Measurements from ENCODE around the gene LRRC4C.

The LRRC4C gene

DNA sequence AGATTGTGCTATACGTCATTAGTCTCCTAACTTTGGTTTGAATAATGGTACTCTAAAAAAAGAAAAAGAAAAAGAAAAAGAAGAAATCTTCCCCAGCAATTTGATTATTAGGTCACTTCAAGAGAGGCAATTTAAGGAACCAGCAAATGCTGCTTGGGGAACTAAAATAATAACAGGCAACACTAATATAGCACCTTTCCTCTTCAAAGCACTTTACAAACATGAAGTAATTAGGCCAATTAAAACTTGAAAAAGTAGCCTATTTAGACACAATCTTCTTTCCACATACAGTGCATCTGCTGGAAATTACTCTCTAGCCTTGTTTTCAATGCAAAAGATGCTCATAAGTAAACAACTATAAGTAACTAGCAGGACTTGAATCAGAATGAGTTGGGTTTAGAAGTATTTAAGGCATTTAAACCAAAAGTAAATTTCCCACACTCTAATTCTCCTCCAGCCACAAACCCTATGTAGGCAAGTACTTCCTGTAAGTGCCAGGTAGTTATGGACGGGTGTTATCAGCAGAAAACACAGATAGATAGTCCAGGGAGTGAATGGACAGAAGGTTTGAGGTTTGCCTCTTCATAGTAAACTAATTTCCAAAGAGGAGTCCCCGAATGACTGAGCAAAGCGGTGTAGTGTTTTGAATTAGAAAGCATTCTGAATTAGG is 44.5 kb downstream of the LRRC4C start:
- DNase-seq = no peak

DNA sequence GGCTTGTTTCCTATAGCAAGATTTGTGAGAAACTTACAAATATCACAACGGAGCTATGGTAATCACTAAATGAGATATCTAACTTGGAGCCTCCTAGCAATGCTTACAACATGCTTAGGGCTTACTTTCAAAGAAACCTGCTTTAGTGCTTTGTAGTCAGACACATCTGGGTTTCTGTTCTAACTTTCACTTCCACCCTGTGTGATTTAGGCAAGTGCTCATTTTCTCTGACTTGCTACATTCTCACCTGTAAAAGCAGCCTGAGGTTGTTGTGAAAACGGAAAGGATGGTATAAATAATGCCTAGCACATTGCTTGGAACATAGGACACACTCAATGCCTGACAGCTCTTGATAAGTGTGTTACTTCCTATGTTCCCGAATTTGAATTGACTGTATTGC is 45.6 kb downstream of the LRRC4C start:
- DNase-seq = no peak

DNA sequence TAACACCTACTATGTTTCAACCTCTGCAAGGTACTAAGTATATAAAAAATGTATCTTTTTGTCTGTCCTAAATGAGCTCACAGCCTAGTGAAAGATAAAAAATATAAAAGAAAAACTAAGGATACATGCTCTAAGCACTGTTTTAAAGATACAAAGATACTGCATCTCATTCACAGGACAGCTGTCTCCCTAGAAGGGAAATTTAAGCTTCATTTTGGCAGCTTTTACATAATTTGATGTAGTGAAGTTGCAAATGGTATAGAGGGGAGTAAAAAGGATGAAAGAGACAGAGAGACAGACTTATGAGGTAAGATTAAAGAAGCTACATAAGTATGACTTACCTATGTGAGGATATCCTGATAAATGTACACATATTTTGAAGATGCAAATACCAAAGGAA is 53.6 kb downstream of the LRRC4C start:
- DNase-seq = no peak

DNA sequence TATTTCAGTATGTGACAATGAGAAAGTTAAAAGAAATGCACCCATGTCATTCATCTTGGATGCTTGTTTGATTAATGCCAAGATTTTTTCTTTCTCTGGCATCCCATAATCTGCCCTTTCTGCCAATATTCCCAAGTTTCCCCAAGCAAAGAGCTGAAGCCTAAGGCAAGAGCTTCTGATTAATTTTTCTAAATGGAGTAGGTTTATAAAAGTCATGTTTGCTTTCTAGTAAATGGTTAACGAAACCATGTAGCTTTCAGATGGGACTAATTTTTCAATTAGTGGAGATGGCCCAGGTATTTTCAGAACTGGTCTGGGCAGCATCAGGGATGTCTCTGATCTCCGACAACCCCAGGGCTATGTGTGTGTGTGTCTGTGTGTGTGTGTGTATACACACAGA is 55.3 kb downstream of the LRRC4C start:
- DNase-seq = no peak

DNA sequence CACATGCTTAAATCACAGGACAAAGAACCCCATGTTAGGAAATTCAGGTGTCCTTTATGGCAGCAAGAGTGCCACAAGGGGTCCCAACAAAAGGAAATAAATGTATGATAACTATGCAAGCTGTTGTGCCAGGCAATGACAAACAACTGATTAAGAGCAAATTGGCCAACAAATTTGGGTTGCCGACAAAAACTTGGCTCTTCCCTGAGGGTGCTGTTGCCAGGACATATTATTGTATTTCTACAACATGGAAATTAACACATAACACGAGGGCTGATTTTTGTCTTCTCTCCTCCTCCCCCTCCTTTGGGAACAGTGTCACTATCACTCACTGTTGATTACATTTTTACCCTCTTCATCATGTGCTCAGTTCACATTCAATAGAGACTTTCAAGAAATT is 56.0 kb downstream of the LRRC4C start:
- no peak for DNase-seq

DNA sequence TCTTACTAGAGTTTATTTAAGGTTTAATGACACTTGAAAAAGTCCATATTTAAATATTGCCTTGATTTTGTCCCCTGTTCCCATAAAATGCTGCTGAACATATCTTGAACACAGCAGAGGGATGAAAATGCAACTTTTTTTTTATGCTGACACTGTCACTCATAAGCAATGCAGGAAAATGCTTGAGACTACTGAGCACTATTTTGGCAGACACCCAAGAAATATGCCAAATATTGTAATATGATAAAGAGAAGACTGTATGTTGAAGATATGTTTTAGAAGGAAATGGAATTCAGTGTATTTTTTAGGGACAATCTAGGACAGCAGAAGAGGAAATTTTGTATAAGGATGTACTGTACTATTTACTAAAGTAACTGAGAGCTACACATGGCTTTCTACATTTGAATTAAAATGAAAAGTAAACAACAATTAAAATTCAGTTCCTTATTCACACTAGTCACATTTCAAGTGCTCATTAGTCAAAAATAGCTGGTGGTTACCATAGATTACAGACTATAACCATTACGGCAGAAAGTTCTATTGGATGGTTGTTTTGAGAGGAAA is 58.6 kb downstream of the LRRC4C start:
- DNase-seq = no peak

DNA sequence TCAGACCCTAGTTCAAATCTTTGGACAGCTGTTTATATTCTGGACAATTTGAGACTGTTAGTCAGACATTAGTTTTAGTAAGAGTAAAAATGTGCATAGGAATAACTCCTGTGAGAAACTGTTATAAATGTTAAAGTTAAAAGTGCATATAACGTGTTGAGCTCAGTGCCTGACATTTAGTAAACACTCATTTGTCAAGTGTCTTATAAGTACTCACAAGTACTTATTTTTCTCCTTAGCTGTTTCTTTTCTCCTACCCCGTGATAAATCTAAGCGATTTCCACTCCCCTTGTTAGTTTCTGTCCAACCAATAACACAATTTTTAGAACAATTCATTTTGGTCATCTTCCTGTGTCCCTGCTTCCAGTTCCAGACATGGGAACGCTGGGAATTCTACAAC is 59.3 kb downstream of the LRRC4C start:
- DNase-seq = no peak

DNA sequence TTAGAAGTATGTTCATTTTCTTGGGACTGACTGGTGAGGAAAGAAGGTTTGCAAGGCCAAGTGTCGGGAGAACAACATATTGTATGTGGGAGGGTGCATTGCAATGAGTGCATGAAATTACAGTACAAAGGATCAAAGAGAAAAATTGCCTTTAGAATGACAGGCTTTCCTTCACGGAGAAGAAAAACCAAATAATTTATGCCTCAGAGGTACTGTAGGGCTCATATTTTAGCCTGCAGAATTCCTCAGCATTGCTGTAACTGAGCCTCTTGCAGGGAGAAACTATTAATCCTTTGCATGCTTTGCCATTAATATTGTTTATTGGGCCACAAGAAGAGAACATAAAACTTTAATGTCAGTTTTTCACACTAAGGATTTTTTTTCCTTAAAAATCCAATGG is 60.1 kb downstream of the LRRC4C start:
- DNase-seq = no peak

DNA sequence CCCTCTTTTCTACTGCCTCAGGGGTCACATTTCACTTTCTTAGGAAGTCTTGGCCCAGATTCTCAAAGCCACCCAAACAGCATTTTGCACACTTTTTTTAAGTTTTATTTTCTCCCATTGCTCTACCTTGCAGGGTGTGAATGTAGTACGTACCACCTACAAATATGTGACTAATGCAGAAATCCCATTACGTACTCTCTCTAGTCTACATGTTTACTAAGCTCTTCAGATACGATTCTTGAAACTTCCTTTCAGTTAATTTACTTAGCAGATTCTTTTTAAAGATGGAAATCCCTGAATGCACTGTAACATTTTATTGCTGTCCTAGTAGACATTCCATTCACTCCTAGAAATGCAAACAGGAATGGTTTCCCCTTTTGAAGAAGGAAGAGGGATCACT is 61.3 kb downstream of the LRRC4C start:
- DNase-seq = no peak

DNA sequence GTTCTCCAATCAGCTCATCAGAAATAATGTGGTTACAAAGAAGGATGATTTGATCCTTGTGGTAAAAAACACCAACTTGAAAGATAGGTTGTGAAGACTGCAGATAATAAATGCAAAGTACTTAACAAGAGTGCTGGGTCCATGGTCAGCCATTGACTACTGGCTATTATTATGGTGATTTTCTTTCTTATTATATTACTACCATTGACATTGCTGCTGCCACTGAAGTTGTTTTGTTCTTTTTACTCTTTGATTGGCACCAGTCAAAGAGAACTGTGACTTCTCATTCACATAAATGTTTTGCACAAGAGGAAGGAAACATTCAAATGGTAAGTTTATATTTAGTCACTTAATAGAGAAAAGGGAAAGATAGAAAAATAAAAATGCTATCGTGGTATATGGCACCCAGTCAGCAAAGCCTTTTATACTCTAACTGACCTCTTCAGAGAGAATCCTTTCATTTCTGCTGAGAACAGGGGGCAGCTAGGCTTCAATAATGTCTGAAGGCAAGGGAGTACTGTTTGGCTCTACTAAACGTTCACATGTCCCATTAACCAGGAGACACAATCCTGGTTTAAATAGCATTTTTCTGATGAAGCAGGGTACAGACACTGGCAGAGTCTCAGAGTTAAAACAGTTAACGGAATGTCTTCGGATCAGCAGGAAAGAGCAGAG is 64.8 kb downstream of the LRRC4C start:
- DNase-seq = no peak

DNA sequence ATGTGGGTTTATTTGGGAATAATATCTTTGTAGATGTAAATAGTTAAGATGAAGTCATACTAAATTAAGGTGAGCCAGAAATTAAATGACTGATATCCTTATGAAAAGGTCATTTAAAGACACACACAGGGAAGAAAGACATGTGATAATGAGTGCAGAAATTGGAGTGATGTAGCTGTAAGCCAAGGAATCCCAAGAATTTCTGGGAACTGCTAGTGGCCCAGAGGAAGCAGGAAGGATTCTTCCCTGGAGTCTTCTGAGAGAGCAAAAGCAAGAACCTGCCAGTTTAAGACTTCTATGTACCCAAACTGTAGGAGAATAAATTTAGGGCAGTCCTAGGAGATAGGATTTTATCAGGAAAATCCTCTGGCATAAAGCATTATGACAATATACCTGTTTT is 66.9 kb downstream of the LRRC4C start:
- no peak for DNase-seq

DNA sequence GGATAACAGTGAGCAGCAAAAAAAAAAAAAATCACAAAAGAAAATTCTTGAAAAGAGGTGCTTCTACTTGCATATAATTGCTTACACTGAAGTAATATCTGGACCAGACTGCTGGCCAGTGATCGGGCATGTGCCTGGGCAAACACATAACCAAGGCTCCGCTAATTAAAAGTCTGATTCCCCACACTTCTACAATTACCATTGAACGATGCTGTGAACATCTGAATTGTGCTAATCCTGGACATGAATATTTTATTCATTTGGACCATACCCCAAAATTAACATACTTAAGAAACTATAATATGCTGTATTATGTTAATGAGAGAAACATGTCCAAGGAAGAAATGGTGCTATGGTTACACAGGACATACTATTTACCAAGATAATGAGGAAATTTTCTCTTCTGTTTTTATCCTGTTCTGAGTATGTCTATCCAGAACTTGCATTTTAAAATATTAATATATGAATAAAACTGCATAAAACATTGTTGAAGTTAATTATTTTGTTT is 69.8 kb downstream of the LRRC4C start:
- no peak for DNase-seq

DNA sequence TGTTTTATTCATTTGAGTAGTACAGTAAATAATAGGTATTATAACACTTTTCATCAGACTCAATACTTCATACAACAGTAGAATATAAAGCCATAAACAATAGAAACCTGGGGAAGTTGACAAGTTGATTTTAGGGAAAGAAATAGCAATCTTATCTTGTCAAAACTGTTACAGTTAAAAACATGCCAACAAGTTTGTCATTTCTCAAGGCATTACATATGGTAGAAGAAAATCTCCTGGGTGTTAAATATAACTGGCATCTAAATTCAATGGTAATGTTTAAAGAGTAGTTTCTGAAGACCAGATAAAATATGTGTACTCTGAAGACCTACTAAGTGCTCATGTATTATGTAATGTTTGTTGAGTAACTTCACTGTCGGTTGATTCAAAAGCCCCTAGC is 75.1 kb downstream of the LRRC4C start:
- no peak for DNase-seq

DNA sequence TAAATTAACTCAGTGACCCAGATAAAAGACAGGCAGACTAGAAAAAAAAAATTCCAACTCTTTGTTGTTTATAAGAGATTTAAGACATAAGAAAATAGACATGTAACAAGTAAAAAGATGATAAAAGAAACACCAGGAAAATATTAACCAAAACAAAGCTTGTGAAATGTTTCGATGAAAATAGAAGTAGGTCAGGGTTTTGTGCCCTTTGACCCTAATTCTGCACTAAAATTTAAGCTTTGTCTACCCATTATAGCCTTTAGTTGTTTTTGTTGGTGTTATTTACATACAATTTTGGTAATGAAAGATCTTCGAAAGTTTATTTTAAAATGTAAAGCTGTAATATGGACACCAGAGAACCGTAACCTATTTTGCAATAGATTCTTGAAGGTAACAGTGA is 75.7 kb downstream of the LRRC4C start:
- no peak for DNase-seq

DNA sequence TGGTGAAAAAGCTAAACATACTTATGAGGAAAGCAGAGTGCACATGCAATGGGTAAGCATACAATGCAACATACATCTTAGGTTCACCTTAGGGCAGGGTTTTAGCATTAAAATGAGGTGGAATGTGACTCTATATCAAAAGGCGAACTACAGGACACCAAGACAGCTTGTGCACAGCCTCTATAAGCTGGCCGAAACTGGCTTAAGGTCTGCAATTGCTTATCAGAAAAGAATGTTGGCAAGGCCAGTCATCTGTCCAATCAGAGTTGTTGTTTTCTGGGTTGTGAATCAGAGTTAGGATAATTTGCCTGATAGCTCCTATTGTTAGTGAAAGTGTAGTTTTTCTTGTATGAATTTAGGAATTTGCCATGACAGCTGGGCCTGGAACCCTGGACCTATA is 76.5 kb downstream of the LRRC4C start:
- DNase-seq = no peak

DNA sequence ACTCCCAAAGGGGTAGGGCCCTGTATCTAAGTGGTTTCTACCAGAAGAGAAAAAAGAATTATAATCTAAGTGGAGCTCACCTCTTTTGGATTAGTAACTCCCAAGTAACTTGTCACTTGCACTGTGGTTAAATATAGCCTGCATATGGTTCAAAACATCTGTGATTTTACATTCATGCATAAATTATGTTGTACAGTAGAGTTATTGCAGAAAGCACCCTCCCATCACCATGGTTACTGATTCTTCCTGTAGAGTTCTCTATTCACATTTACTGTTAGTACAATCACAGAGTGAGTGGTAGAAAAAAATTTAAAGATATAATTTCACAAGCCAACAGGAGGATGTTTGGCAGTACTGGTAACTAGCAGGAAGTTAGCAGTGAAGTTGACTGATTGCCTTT is 80.4 kb downstream of the LRRC4C start:
- DNase-seq = no peak

DNA sequence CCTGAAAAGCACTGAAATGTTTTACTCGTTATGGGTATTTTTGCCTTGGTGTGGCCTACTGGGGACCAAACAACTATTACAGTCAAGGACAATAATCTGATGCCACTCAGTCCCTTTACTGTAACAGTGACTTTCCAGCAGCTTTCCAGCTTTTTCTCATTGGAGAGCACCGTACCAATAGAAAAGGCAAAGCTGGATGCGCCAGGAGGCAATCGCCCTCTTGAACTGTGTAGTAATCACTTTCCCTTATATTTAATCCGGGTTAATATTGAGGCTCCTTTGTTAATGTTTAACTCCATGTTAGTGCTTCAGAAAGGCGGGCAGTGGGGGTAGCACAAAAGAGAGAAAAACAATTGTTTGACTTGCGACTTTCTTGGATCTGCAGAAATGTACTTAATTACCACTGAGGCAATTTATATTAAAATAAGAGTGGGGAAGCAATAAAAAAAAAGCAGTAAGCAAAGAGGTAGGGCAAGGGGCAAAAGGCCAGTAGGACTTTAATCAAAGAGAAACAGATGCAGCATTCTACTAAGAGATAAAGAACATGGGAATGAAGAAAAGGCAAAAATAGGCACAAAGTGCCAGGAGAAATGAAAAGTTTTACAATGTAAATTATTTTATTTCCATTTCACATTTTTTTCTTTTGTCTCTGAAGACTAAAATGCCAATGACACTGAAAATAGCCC is 81.6 kb downstream of the LRRC4C start:
- no peak for DNase-seq

DNA sequence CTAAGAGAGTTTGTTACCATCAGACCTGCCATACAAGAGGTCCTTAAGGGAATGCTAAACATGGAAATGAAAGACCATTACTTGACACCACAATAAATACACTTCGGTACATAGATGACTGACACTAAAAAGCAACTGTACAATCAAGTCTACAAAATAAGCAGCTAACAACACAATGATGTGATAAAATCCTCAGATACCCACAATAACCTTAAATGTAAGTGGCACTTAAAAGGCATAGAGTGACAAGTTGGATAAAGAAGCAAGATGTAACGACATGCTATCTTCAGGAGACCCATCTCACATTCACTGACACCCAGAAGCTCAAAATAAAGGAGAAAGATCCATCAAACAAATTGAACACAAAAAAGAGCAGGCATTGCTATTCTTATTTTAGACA is 107.6 kb downstream of the LRRC4C start:
- no peak for DNase-seq

DNA sequence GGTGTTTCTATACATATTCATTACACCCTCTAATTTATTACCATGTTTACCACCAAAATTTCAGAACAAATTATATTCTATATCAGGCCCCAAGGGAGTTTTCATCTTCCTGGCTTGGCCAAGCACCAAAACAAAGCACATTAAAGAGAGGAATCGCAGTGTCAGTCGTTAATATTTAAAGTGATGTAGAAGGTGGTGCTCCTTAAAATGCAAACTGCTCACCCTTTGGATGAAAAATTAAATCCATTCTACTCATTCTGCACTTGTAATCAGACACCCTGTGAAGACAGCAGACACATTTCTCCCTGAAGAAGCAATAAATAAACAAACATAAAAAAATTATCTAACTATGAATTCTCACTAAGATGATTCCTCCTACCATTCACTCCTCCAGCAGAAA is 113.4 kb downstream of the LRRC4C start:
- no peak for DNase-seq

DNA sequence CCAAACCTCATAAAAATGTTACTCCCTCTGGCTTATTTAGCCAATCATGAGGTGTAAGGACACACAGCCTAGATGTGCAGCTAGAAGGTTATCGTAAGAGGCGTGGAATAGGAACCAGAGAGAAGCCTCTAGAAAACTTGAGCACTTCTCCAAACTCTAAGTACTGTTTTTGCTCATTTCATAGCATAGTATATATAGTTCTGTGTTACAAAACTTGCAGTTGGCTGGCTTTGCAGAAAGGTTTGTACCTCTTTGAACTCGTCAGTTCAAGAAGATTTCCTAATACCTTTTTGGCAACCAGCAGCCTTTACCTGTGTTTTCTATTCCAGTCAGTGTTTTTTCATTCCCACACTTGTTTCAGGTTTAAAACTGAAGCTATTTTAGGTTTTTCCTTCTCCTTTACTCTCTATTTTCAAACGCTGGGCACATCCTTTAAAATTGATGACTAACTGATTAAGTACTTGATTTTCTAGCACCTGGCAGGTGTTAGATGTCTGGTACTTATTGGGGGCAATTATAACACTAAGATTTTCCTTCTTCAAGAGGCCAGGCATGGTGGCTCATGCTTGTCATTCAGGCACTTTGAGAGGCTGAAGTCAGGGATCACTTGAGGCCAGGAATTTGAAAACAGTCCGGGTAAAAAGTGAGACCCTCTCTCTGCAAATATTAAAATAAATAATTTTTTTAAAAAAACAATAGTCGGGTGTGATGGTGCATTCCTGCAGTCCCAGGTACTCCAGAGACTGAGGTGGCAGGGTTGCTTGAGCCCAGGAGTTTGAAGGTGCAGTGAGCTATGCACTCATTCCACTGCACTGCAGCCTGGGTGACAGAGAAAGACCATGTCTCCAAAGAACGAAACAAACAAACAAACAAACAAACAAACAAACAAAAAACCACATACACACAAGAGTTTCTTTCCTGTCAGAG is 125.2 kb downstream of the LRRC4C start:
- no peak for DNase-seq

DNA sequence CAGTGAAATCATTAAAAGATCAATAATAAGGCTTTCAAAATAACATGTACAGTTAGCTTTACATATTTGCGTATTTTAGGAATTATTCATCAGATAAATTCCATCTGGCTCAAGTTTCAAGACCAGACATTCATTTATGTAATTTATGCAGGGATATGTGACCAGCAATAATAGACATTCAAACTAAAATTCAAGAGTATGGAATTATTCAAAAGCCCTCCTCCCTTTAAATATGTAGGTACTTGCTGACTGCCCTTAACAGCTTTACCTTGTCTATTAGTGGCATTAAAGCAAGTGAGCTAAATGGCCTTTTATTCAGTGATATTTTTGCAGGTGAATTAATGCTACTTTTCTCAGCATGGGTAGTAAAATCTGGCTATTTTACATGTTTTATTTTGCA is 126.1 kb downstream of the LRRC4C start:
- no peak for DNase-seq

DNA sequence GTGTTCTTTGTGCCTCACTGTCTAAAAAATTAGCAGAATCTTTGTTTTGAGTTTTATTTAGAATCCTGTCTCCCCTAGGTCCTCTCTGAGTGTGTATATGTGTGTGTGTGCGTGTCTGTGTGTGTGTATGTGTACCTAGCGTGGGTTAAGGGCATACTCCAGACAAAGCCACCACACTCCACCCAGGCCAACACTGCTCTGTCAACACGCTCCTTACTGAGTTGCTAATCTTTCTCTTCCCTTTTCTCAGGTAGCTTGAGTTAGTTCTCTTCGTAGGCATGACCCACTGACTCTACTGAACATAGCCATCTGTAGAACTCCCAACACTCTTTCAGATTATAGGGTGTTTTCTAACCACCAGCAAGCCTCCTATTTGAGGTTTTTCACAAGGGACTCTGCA is 131.1 kb downstream of the LRRC4C start:
- DNase-seq = no peak

DNA sequence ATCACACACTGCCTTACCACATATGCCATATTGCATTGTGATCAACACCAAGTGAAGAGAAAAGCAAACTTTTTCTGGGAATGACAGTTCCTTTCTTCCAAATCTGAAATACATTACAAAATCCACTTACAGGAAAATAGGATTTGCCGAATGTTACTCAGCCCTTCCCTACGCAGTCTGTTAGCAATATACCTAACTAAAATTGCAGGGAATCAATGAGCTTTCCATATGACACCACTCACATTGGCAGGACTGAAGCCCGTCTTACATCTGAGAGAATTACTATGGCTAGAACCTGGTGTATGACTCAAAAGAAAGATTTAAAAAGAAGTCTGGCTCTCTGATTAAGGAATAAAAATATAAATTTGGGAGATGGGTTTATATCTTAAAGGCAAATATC is 136.0 kb downstream of the LRRC4C start:
- DNase-seq = no peak

All from GDM1 (cell line).